Right kidney (tissue), 1 donor: ENCODE measurements around the gene SKAP1.
"Not testable (repeated sequence)": the region's sequence is repeated elsewhere in the genome, so short reads cannot be mapped to it uniquely, and the experiment has no call there.

Experiments
- DNase-seq: peaks from one replicate; pipeline ENCODE4 v3.0.0-alpha.2; 2016

The SKAP1 gene

GRCh38 chr17:48413613-48414405, 16.2 kb downstream of the SKAP1 start:
- no peak for DNase-seq

GRCh38 chr17:48412841-48413240, 17.2 kb downstream of the SKAP1 start:
- no peak for DNase-seq

DNA sequence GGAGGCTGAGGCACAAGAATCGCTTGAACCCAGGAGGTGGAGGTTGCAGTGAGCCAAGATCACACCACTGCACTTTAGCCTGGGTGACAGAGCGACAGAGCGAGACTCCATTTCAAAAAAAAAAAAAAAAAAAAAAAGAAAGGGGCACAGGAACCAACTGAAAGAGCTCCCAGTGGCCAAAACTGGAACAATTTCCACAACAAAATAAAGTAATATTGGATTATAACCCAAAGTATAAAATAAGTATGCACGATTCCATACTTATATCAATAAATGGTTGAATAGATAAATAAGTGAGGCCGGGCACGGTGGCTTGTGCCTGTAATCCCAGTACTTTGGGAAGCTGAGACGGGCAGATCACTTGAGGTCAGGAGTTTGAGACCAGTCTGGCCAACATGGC, 19.2 kb downstream of the SKAP1 start:
- DNase-seq, result not testable (repeated sequence)

- DNase-seq, result no peak
Observed at GRCh38 chr17:48409607-48410006, 20.4 kb downstream of the SKAP1 start.

DNA sequence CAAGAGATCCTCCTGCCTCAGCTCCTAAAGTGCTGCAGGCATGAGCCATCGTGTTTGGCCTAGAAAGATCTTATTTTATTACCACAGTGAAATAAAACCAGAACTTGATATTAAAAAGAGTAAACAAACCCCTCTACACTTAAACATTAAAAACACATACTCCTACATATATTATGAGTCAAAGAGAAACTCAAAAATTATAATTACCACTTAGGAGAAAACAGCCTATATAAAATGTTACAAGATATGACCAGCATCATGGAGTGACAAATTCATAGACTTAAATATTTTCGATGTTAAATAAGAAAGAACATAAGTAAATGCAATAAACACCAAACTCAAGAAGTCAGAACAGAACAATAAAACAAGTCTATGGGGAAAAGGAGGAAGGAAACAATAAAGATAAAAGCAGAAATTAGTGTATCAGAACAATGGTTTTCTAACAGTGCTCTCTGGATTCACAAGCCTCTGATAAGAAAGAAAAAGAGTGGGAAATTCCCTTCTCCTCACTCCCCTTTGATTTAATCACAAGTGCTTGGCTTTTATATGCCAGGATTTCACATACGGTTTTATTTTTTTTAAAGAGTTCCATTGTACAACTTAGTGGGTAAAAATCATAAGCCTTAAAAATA, 23.0 kb downstream of the SKAP1 start:
- DNase-seq, result no peak

- DNase-seq, result no peak
Observed at GRCh38 chr17:48394821-48395220, 35.2 kb downstream of the SKAP1 start.

- DNase-seq, result no peak
Observed at GRCh38 chr17:48393283-48393682, 36.7 kb downstream of the SKAP1 start.

GRCh38 chr17:48392857-48393256, 37.2 kb downstream of the SKAP1 start:
- DNase-seq, result no peak

DNA sequence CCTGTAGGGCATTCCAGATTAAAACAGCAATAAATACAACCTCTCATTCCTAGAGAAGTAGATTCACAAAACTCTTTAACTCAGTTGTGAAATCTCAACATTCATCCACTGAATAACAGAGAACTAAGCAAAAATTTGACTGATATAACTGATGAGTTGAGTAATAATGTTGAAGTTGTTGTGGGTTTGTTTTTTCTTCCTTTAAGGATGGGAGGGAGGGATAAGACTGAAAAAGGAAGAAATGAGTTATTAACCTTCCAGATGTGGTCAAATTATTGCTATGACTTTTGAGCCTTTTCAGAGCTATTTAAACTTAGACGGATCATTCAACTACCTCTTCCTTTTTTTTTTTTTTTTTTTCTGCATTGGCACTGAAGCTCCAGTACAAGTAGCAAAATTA, 38.6 kb downstream of the SKAP1 start:
- DNase-seq, result no peak

GRCh38 chr17:48389903-48390302, 40.1 kb downstream of the SKAP1 start:
- DNase-seq, result no peak

DNA sequence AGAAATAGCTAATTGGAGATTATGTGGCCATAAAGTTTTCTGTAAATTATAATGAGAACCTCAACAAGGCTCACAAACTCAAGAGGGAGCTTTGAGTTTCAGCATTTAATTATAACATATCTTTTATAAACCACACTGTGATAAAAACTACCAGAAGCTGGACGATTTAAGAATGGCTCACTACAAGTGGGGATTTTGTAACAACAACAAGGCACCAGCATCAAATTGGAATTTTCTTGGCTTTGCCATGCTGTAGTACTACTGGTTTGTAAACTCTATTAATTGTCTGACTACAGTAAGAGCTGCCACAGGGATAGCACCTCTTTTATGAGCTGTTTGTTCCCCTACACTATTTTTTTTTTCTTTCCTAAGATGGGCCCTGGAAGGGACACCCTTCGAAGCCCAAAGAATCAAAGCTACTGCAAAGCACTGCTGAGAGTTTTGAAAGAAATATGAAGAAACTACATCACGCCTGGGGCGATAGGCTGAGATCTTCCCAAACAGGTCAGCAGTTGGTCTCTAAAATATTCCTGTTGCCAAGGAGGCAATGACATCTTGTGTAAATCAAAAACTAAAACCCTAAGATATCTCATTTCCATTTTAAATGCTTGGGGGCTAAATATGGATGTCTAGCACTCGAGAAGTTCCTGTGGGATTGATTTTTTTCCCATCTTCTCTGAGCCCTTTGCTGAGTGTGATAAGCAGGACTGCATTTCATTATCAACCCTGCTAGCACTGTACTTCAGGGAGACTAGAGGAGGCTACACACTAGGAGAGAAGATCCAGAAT, 40.9 kb downstream of the SKAP1 start:
- DNase-seq, result no peak

- DNase-seq, result no peak
Observed at GRCh38 chr17:48386826-48387225, 43.2 kb downstream of the SKAP1 start.

DNA sequence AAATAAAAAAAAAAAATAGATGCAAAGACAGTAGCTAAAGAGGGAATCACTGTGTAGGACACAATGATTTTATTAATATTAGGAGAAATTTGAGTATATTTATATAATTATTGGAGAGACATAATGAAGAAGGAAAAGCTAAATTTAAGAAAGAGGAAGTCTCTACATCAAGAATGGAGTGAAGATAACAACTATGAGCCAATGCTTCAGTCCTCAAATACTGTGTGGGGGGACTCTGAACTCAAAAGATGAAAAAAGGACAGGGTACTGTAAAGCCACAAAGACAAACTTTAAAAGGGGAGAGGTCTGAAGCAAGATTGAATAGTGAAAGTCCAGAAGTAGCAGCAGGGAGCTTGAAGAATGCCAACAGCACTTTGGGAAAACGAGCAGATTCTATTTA, 44.7 kb downstream of the SKAP1 start:
- no peak for DNase-seq

DNA sequence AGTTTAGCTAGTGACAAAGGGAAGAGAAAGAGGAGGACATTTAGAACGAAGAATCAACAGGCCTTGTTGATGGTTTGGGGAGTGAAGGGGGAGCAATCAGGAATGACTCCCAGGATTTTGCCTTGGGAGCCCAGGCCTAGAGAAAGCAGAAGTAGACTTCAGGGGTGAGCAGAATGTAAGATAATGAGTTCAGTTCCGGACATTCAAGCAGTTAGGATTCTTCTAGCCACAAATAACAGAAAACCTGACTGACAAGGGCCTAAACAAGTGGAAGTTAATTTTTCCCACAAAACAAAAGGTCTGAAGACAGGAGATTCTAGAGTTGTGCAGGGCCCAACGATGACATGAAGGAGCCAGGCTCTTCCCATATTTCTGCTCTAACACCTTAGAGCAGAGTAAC, 45.9 kb downstream of the SKAP1 start:
- no peak for DNase-seq

GRCh38 chr17:48382989-48383388, 47.0 kb downstream of the SKAP1 start:
- no peak for DNase-seq

GRCh38 chr17:48378708-48379392, 51.2 kb downstream of the SKAP1 start:
- DNase-seq, result no peak

GRCh38 chr17:48378238-48378637, 51.8 kb downstream of the SKAP1 start:
- DNase-seq, result no peak

GRCh38 chr17:48376682-48377325, 53.2 kb downstream of the SKAP1 start:
- DNase-seq, result no peak

DNA sequence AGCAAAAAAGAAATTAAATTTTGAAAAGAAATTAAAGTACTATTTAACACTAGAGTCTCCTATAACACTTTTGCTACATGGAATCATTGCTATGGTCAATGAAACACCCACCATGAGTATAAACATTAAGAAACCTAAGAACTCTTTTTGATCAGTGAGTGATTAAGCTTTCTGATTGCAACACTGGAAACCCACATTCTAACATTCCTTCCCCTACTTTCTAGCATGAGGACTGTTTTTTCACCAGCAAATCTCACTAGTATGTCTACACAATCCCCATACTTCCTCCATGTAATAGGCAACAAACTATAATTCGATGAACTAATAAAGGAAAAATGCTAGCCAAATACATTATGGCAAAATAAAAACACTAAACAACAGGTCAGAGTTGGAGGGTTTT, 54.7 kb downstream of the SKAP1 start:
- no peak for DNase-seq

- no peak for DNase-seq
Observed at GRCh38 chr17:48374650-48375230, 55.3 kb downstream of the SKAP1 start.

DNA sequence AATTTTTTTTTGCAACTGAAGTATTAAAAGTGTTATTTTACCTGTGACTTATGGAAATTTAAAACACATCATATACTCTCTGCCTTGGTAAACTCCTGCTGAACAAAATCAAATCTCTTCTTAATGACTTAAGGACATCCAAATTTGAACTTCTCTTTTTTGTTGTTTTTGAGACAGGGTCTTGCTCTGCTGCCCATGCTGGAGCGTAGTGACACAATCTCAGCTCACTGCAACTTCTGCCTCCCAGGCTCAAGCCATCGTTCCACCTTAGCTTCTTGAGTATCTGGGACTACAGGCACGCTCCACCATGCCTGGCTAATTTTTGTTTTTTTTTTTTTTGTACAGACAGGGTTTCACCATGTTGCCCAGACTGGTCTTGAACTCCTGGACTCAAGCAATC, 56.1 kb downstream of the SKAP1 start:
- no peak for DNase-seq
